Inferior parietal cortex (tissue), 1 donor: Measurements from ENCODE around the gene CENPM.

ENCODE experiments used
- DNase-seq: peaks from one replicate; pipeline ENCODE4 v3.0.0-alpha.2; 2016; ENCODE audit errors: extremely low spot score

Gene CENPM

GRCh38 chr22:41946629-41947423, at the start of gene CENPM:
Gene CENPM (minus strand): TSS chr22:41947152. CDS start chr22:41947076, 76 bp downstream.
- DNase-seq: peak; percentile 87

GRCh38 chr22:41995211-41995610, 48.3 kb upstream of the CENPM start:
- no peak for DNase-seq

GRCh38 chr22:41992496-41992895, 45.5 kb upstream of the CENPM start:
- no peak for DNase-seq

GRCh38 chr22:41991111-41991510, 44.2 kb upstream of the CENPM start:
- no peak for DNase-seq

GRCh38 chr22:41989246-41989645, 42.3 kb upstream of the CENPM start:
- no peak for DNase-seq

- no peak for DNase-seq
These were observed 40.3 kb upstream of the CENPM start for GRCh38 chr22:41987276-41987675.

- DNase-seq: no peak
These were observed 36.8 kb upstream of the CENPM start for GRCh38 chr22:41983513-41984405.

GRCh38 chr22:41982865-41983264, 35.9 kb upstream of the CENPM start:
- DNase-seq: no peak

GRCh38 chr22:41979423-41980250, 32.7 kb upstream of the CENPM start:
- DNase-seq: no peak

GRCh38 chr22:41978732-41979131, 31.8 kb upstream of the CENPM start:
- no peak for DNase-seq

GRCh38 chr22:41976961-41977566, 30.1 kb upstream of the CENPM start:
- no peak for DNase-seq

GRCh38 chr22:41976070-41976901, 29.3 kb upstream of the CENPM start:
- peak; percentile 33 for DNase-seq

GRCh38 chr22:41975299-41976069, 28.5 kb upstream of the CENPM start:
- DNase-seq: no peak

GRCh38 chr22:41974691-41975290, 27.8 kb upstream of the CENPM start:
- DNase-seq: no peak

- DNase-seq: no peak
These were observed 24.5 kb upstream of the CENPM start for GRCh38 chr22:41971431-41971830.

- no peak for DNase-seq
These were observed 23.6 kb upstream of the CENPM start for GRCh38 chr22:41970601-41971000.

- DNase-seq: no peak
These were observed 22.2 kb upstream of the CENPM start, which contains the start of gene SEPTIN3 for GRCh38 chr22:41969110-41969646. Gene SEPTIN3 (plus strand): TSS chr22:41969443. CDS start chr22:41971493, 2,050 bp downstream.

GRCh38 chr22:41968601-41969000, 21.6 kb upstream of the CENPM start:
- DNase-seq: no peak
